Suprapubic skin (tissue), 4 donors: ENCODE measurements around the gene SLC2A8. TPM values are rescaled to one million over a fixed set of nuclear protein-coding genes. Genes with fewer than 3 reads are reported as not detected.

Source experiments
- DNase-seq, 2 donors: peaks; one replicate each; pipeline ENCODE4 v3.0.0-alpha.2; 2019; ENCODE audit warnings: low spot score in 2 of 2
- H3K27ac ChIP-seq: fragments of 200-600 bp; sonication (generic); one replicate; pipeline ENCODE4 v1.5.1; 2019
- H3K27me3 ChIP-seq: fragments of 200-600 bp; sonication (generic); one replicate; pipeline ENCODE4 v1.5.1; 2019
- H3K36me3 ChIP-seq: fragments of 200-600 bp; sonication (generic); one replicate; pipeline ENCODE4 v1.5.1; 2019
- H3K4me1 ChIP-seq: fragments of 200-600 bp; sonication (generic); one replicate; pipeline ENCODE4 v1.5.1; 2019
- H3K4me3 ChIP-seq: fragments of 200-600 bp; sonication (generic); one replicate; pipeline ENCODE4 v1.5.1; 2019; ENCODE audit warnings: mild to moderate bottlenecking
- H3K9me3 ChIP-seq: fragments of 200-600 bp; sonication (generic); one replicate; pipeline ENCODE4 v1.5.1; 2019
- CTCF ChIP-seq, 2 donors: fragments of 200-600 bp in 1 of 2; fragments of 450-650 bp in 1 of 2; sonication (generic) in 1 of 2; IDR thresholded peaks; one replicate each; pipeline ENCODE4 v1.5.1; 2016 to 2019; ENCODE audit warnings: antibody characterized with exemption in 2 of 2, mild to moderate bottlenecking in 1 of 2, moderate library complexity in 1 of 2
- EP300 ChIP-seq: sonication (generic); formaldehyde crosslinking; IDR thresholded peaks from one replicate; pipeline ENCODE4 v1.6.1; 2017; ENCODE audit warnings: antibody characterized with exemption
- POLR2A ChIP-seq, 2 donors: fragments of 450-650 bp; IDR thresholded peaks; one replicate each; pipeline ENCODE4 v1.6.1; 2017; ENCODE audit warnings: antibody characterized with exemption in 2 of 2, mild to moderate bottlenecking in 2 of 2, moderate library complexity in 2 of 2
- POLR2AphosphoS5 ChIP-seq, 3 donors: sonication (generic); formaldehyde crosslinking; IDR thresholded peaks; one replicate each; pipeline ENCODE4 v1.6.1; 2017; ENCODE audit warnings: antibody characterized with exemption in 3 of 3
- WGBS: methylation state at CpG from one replicate; pipeline ENCODE4 v1.1.5; 2018; 5-methylcytosine and 5-hydroxymethylcytosine counted together
- total RNA-seq, 4 donors: library from RNA; depleted of rRNA; stranded (reverse); fragments of >200 nt; gene quantifications; one replicate each; pipeline ENCODE4 v1.1.0, GENCODE V29; 2016

The SLC2A8 gene
- total RNA-seq, 4 donors from 2014 or later: 17.2 to 26.0 (median 21.4) TPM

GRCh38 chr9:127353882-127354281 is 43.1 kb upstream of the SLC2A8 start:
- 63% methylated on average over 5 of the region's 5 CpGs for WGBS
- no peak for DNase-seq
- Histone ChIP-seq H3K4me3 (no peak overlapping the region), H3K4me1 (no peaks in the 10 kb centered on the region), H3K27me3 (no peaks in the 10 kb centered on the region), H3K27ac (no peak overlapping the region), H3K9me3 (no peaks in the 10 kb centered on the region), H3K36me3 (peaks cover 30% of the 10 kb centered on the region)
- TF ChIP-seq EP300 (no peak), POLR2AphosphoS5 (IDR thresholded peaks at IDR 0.05) (no peak), CTCF (IDR thresholded peaks at IDR 0.05) (no peak), POLR2A (IDR thresholded peaks at IDR 0.05) (no peak)

- Histone ChIP-seq H3K4me3 (no peak overlapping the region), H3K9me3 (no peaks in the 10 kb centered on the region), H3K36me3 (peaks cover 30% of the 10 kb centered on the region), H3K27ac (no peak overlapping the region), H3K4me1 (peaks cover 21% of the 10 kb centered on the region), H3K27me3 (no peaks in the 10 kb centered on the region)
- DNase-seq: peak in 1 of 2 donors; percentile 50
- 91% methylated on average over 4 of the region's 4 CpGs for WGBS
- TF ChIP-seq EP300: no peak
- no peak for TF ChIP-seq POLR2AphosphoS5 (IDR thresholded peaks at IDR 0.05)
- no peak for TF ChIP-seq CTCF (IDR thresholded peaks at IDR 0.05)
- no peak for TF ChIP-seq POLR2A (IDR thresholded peaks at IDR 0.05)
Observed at GRCh38 chr9:127356906-127357305, 40.1 kb upstream of the SLC2A8 start.

- H3K27ac ChIP-seq: no peak overlapping the region
- no peak for DNase-seq
- no peak for TF ChIP-seq EP300
- no peak for TF ChIP-seq CTCF (IDR thresholded peaks at IDR 0.05)
- no peak for TF ChIP-seq POLR2A (IDR thresholded peaks at IDR 0.05)
- no peak for TF ChIP-seq POLR2AphosphoS5 (IDR thresholded peaks at IDR 0.05)
- no peaks in the 10 kb centered on the region for H3K27me3 ChIP-seq
- H3K36me3 ChIP-seq: peaks cover 30% of the 10 kb centered on the region
- WGBS: 40% methylated on average over 1 of the region's 3 CpGs
- peaks cover 21% of the 10 kb centered on the region for H3K4me1 ChIP-seq
- H3K9me3 ChIP-seq: no peaks in the 10 kb centered on the region
- no peak overlapping the region for H3K4me3 ChIP-seq
Observed at GRCh38 chr9:127358023-127358535, 38.9 kb upstream of the SLC2A8 start.

- TF ChIP-seq POLR2A (IDR thresholded peaks at IDR 0.05): no peak
- TF ChIP-seq EP300: no peak
- TF ChIP-seq CTCF (IDR thresholded peaks at IDR 0.05): no peak
- TF ChIP-seq POLR2AphosphoS5 (IDR thresholded peaks at IDR 0.05): no peak
- Histone ChIP-seq H3K27ac (no peak overlapping the region), H3K9me3 (no peaks in the 10 kb centered on the region), H3K36me3 (peaks cover 30% of the 10 kb centered on the region), H3K4me3 (no peak overlapping the region), H3K4me1 (peaks cover 21% of the 10 kb centered on the region), H3K27me3 (no peaks in the 10 kb centered on the region)
- DNase-seq: no peak
- no CpG with 5 or more reads among the region's 3 CpGs for whole genome bisulfite sequencing
Observed at GRCh38 chr9:127358770-127359169, 38.2 kb upstream of the SLC2A8 start.

- H3K27ac ChIP-seq: peak overlapping the region; percentile 38
- no peaks in the 10 kb centered on the region for H3K9me3 ChIP-seq
- TF ChIP-seq POLR2AphosphoS5 (IDR thresholded peaks at IDR 0.05) (no peak), CTCF (IDR thresholded peaks at IDR 0.05) (no peak), POLR2A (IDR thresholded peaks at IDR 0.05) (no peak), EP300 (no peak)
- H3K4me1 ChIP-seq: peaks cover 21% of the 10 kb centered on the region
- no peak for DNase-seq
- H3K4me3 ChIP-seq: no peak overlapping the region
- WGBS: 52% methylated on average over 8 of the region's 8 CpGs
- H3K27me3 ChIP-seq: no peaks in the 10 kb centered on the region
- H3K36me3 ChIP-seq: peaks cover 28% of the 10 kb centered on the region
Observed at GRCh38 chr9:127360250-127360649, 36.7 kb upstream of the SLC2A8 start.
